Hematopoietic multipotent progenitor cell treated with erythropoietin and hydrocortisone succinate and interleukin-3 and kit ligand, for 17 days (in vitro differentiated cells): ENCODE data around the gene TRAPPC8.
"Not testable (repeated sequence)": the region's sequence is repeated elsewhere in the genome, so short reads cannot be mapped to it uniquely, and the experiment has no call there.

Experiments used
- DNase-seq: peaks from one replicate; pipeline ENCODE4 v3.0.0-alpha.2; 2015; ENCODE audit warnings: low spot score

Gene TRAPPC8

GRCh38 chr18:31943878-31944816, 1.2 kb upstream of the TRAPPC8 start:
- DNase-seq, result peak; percentile 15

GRCh38 chr18:31942291-31942998, 483 bp downstream of the TRAPPC8 start:
- DNase-seq, result peak; percentile 63

- DNase-seq, result no peak
These were observed 1.7 kb downstream of the TRAPPC8 start for GRCh38 chr18:31941010-31941809.

GRCh38 chr18:31934773-31935172, 8.2 kb downstream of the TRAPPC8 start:
- DNase-seq, result not testable (repeated sequence)

GRCh38 chr18:31931886-31932240, 11.1 kb downstream of the TRAPPC8 start:
- no peak for DNase-seq

GRCh38 chr18:31931163-31931885, 11.6 kb downstream of the TRAPPC8 start:
- no peak for DNase-seq

- DNase-seq, result no peak
These were observed 13.7 kb downstream of the TRAPPC8 start for GRCh38 chr18:31929273-31929672.

- not testable (repeated sequence) for DNase-seq
These were observed 15.9 kb downstream of the TRAPPC8 start for GRCh38 chr18:31926988-31927387.

- no peak for DNase-seq
These were observed 22.7 kb downstream of the TRAPPC8 start for GRCh38 chr18:31920277-31920676.

- DNase-seq, result not testable (repeated sequence)
These were observed 23.6 kb downstream of the TRAPPC8 start for GRCh38 chr18:31919366-31919765.

GRCh38 chr18:31918733-31919132, 24.2 kb downstream of the TRAPPC8 start:
- no peak for DNase-seq

GRCh38 chr18:31901063-31901462, 41.9 kb downstream of the TRAPPC8 start:
- DNase-seq, result no peak

GRCh38 chr18:31899771-31900170, 43.2 kb downstream of the TRAPPC8 start:
- not testable (repeated sequence) for DNase-seq

GRCh38 chr18:31892936-31893335, 50.0 kb downstream of the TRAPPC8 start:
- DNase-seq, result no peak

GRCh38 chr18:31891566-31891965, 51.4 kb downstream of the TRAPPC8 start:
- no peak for DNase-seq

- DNase-seq, result no peak
These were observed 58.9 kb downstream of the TRAPPC8 start for GRCh38 chr18:31884020-31884419.

- no peak for DNase-seq
These were observed 62.6 kb downstream of the TRAPPC8 start for GRCh38 chr18:31880186-31880898.

GRCh38 chr18:31878358-31878757, 64.6 kb downstream of the TRAPPC8 start:
- DNase-seq, result no peak

GRCh38 chr18:31877900-31878299, 65.0 kb downstream of the TRAPPC8 start:
- no peak for DNase-seq

- DNase-seq, result no peak
These were observed 66.2 kb downstream of the TRAPPC8 start for GRCh38 chr18:31876707-31877106.

- no peak for DNase-seq
These were observed 67.6 kb downstream of the TRAPPC8 start for GRCh38 chr18:31875301-31875700.
